Liver (tissue), 9 donors: Measurements from ENCODE around the gene SLC1A2. TPM values are rescaled to one million over a fixed set of nuclear protein-coding genes. Genes with fewer than 3 reads are reported as not detected.

Experiments used
- DNase-seq: peaks from one replicate; pipeline ENCODE4 v3.0.0-alpha.2; 2017; ENCODE audit warnings: low spot score
- H3K27ac ChIP-seq, 2 donors: one replicate each; pipeline ENCODE4 v1.7.0; 2013; ENCODE audit warnings: inconsistent platforms in 2 of 2, low read length in 2 of 2, control low read depth in 1 of 2, low read depth in 1 of 2, mild to moderate bottlenecking in 1 of 2
- H3K27me3 ChIP-seq, 4 donors: one replicate each; pipeline versions ENCODE4 v1.6.1 to v1.7.0; 2013; ENCODE audit warnings: low read length in 3 of 4, inconsistent platforms in 1 of 4, mild to moderate bottlenecking in 1 of 4, moderate library complexity in 1 of 4; ENCODE audit not compliant: control insufficient read depth in 4 of 4, insufficient read depth in 4 of 4
- H3K36me3 ChIP-seq, 4 donors: one replicate each; pipeline versions ENCODE4 v1.6.1 to v1.7.0; 2013; ENCODE audit warnings: low read length in 3 of 4, mild to moderate bottlenecking in 3 of 4, low read depth in 1 of 4, moderate library complexity in 1 of 4; ENCODE audit not compliant: control insufficient read depth in 4 of 4, insufficient read depth in 3 of 4
- H3K4me1 ChIP-seq, 4 donors: one replicate each; pipeline versions ENCODE4 v1.6.1 to v1.7.0; 2013; ENCODE audit warnings: low read length in 3 of 4, mild to moderate bottlenecking in 3 of 4, moderate library complexity in 1 of 4; ENCODE audit not compliant: control insufficient read depth in 4 of 4, insufficient read depth in 4 of 4
- H3K4me3 ChIP-seq, 3 donors: one replicate each; pipeline versions ENCODE4 v1.6.1 to v1.7.0; 2013; ENCODE audit warnings: low read length in 3 of 3, control low read depth in 1 of 3, low read depth in 1 of 3, mild to moderate bottlenecking in 1 of 3
- H3K9ac ChIP-seq, 2 donors: one replicate each; pipeline ENCODE4 v1.7.0; 2013; ENCODE audit warnings: low read length in 2 of 2, mild to moderate bottlenecking in 2 of 2, moderate library complexity in 2 of 2, control low read depth in 1 of 2, low read depth in 1 of 2
- H3K9me3 ChIP-seq, 4 donors: one replicate each; pipeline versions ENCODE4 v1.6.1 to v1.7.0; 2013; ENCODE audit warnings: low read length in 3 of 4; ENCODE audit not compliant: control insufficient read depth in 4 of 4
- ATF3 ChIP-seq: IDR thresholded peaks from 2 replicates; pipeline ENCODE4 v1.6.1; 2016; ENCODE audit warnings: antibody characterized with exemption
- FOXA2 ChIP-seq: IDR thresholded peaks from 2 replicates; pipeline ENCODE4 v1.6.1; 2016; ENCODE audit warnings: antibody characterized with exemption
- HNF4A ChIP-seq, 2 donors: conservative IDR thresholded peaks; 2 replicates each; pipeline ENCODE4 v1.6.1; 2016; ENCODE audit warnings: antibody characterized with exemption in 2 of 2, mild to moderate bottlenecking in 2 of 2
- HNF4G ChIP-seq: IDR thresholded peaks from 2 replicates; pipeline ENCODE4 v1.6.1; 2016; ENCODE audit warnings: antibody characterized with exemption
- JUND ChIP-seq, 2 donors: IDR thresholded peaks; 2 replicates each; pipeline ENCODE4 v1.6.1; 2016; ENCODE audit warnings: antibody characterized with exemption in 2 of 2
- RAD21 ChIP-seq, 2 donors: IDR thresholded peaks; 2 replicates each; pipeline ENCODE4 v1.6.1; 2016; ENCODE audit warnings: antibody characterized with exemption in 2 of 2, mild to moderate bottlenecking in 2 of 2
- RXRA ChIP-seq, 2 donors: IDR thresholded peaks; 2 replicates each; pipeline ENCODE4 v1.6.1; 2017 to 2018; ENCODE audit warnings: antibody characterized with exemption in 2 of 2, mild to moderate bottlenecking in 1 of 2
- TAF1 ChIP-seq: conservative IDR thresholded peaks from 2 replicates; pipeline ENCODE4 v1.6.1; 2016; ENCODE audit warnings: antibody characterized with exemption, mild to moderate bottlenecking
- YY1 ChIP-seq: IDR thresholded peaks from 2 replicates; pipeline ENCODE4 v1.6.1; 2016; ENCODE audit warnings: antibody characterized with exemption, mild to moderate bottlenecking
- WGBS: extraction: QIAGEN DNeasy Blood & Tissue Kit; methylation state at CpG from one replicate; pipeline ENCODE4 v1.1.7; 2013; 5-methylcytosine and 5-hydroxymethylcytosine counted together
- polyA plus RNA-seq, 2 donors: library from polyadenylated mRNA; stranded (reverse) in 1 of 2; unstranded in 1 of 2; fragments of 200-250 nt in 1 of 2; fragments of >200 nt in 1 of 2; fragmentation: Nextera tagmentation in 1 of 2; extraction: Ambion mirVana in 1 of 2; gene quantifications; one replicate each; pipeline versions ENCODE4 v1.2.1 to v1.2.3, GENCODE V29; 2013 to 2015
- total RNA-seq, 2 donors: library from RNA; depleted of rRNA; stranded (reverse); fragments of >200 nt; gene quantifications; one replicate each; pipeline ENCODE4 v1.2.3, GENCODE V29; 2014
- TF ChIP-seq, protein P1 (sequence below): fragments of 150-350 bp; IDR thresholded peaks from 2 replicates; pipeline ENCODE4 v1.5.1; 2017; ENCODE audit warnings: improper control_type of control experiment, low read depth, low read length; ENCODE audit not compliant: missing input control
- TF ChIP-seq, protein P2 (sequence below): IDR thresholded peaks from 2 replicates; pipeline ENCODE4 v1.6.1; 2016; ENCODE audit warnings: antibody characterized with exemption, mild to moderate bottlenecking
- donor health status: healthy.
- donor health status: healthy.
- donor health status: healthy.
- donor health status: healthy.
- donor health status: healthy.

SLC1A2 gene
- total and polyA plus RNA-seq, 4 donors: 6.4 to 19.5 (median 13.5) TPM

GRCh38 chr11:35338921-35339320 lies 80.4 kb downstream of the SLC1A2 start:
- H3K4me1 ChIP-seq: peaks cover 0 to 12% (median 10%) of the 10 kb centered on the region in 4 donors
- no peak overlapping the region for H3K9ac ChIP-seq
- WGBS: 96% methylated on average over 2 of the region's 2 CpGs
- TF ChIP-seq RAD21 (IDR thresholded peaks at IDR 0.05): no peak
- no peak for TF ChIP-seq HNF4G
- no peak for TF ChIP-seq ATF3
- TF ChIP-seq YY1: no peak
- no peak for TF ChIP-seq TAF1
- TF ChIP-seq FOXA2: no peak
- no peak overlapping the region for H3K27ac ChIP-seq
- H3K4me3 ChIP-seq: no peak overlapping the region
- H3K9me3 ChIP-seq: no peaks in the 10 kb centered on the region
- no peaks in the 10 kb centered on the region for H3K27me3 ChIP-seq
- no peak for DNase-seq
- H3K36me3 ChIP-seq: no peaks in the 10 kb centered on the region

GRCh38 chr11:35337914-35338305 lies 81.4 kb downstream of the SLC1A2 start:
- H3K9ac ChIP-seq: no peak overlapping the region
- WGBS: 51% methylated on average over 2 of the region's 2 CpGs

GRCh38 chr11:35337136-35337913 lies 82.0 kb downstream of the SLC1A2 start:
- H3K4me3 ChIP-seq: no peak overlapping the region
- peaks cover 0 to 12% (median 10%) of the 10 kb centered on the region in 4 donors for H3K4me1 ChIP-seq
- no peak overlapping the region for H3K27ac ChIP-seq
- 57% methylated on average over 3 of the region's 3 CpGs for WGBS
- no peaks in the 10 kb centered on the region for H3K36me3 ChIP-seq
- no peak overlapping the region for H3K9ac ChIP-seq
- H3K9me3 ChIP-seq: no peaks in the 10 kb centered on the region
- DNase-seq: no peak
- TF ChIP-seq, protein P1, sequence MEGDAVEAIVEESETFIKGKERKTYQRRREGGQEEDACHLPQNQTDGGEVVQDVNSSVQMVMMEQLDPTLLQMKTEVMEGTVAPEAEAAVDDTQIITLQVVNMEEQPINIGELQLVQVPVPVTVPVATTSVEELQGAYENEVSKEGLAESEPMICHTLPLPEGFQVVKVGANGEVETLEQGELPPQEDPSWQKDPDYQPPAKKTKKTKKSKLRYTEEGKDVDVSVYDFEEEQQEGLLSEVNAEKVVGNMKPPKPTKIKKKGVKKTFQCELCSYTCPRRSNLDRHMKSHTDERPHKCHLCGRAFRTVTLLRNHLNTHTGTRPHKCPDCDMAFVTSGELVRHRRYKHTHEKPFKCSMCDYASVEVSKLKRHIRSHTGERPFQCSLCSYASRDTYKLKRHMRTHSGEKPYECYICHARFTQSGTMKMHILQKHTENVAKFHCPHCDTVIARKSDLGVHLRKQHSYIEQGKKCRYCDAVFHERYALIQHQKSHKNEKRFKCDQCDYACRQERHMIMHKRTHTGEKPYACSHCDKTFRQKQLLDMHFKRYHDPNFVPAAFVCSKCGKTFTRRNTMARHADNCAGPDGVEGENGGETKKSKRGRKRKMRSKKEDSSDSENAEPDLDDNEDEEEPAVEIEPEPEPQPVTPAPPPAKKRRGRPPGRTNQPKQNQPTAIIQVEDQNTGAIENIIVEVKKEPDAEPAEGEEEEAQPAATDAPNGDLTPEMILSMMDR: no peak
- TF ChIP-seq JUND (IDR thresholded peaks at IDR 0.05) (peak in 1 of 2 donors; percentile 63), HNF4A (conservative IDR thresholded peaks at IDR 0.05) (no peak)
- H3K27me3 ChIP-seq: no peaks in the 10 kb centered on the region

More at GRCh38 chr11:35337914-35338305, 81.4 kb downstream of the SLC1A2 start:
- no peak for DNase-seq
- Histone ChIP-seq H3K9me3 (no peaks in the 10 kb centered on the region), H3K4me3 (no peak overlapping the region), H3K4me1 (peaks cover 0 to 12% (median 10%) of the 10 kb centered on the region in 4 donors), H3K36me3 (no peaks in the 10 kb centered on the region), H3K27ac (no peak overlapping the region), H3K27me3 (no peaks in the 10 kb centered on the region)
- TF ChIP-seq FOXA2: no peak
- TF ChIP-seq RXRA (IDR thresholded peaks at IDR 0.05): no peak
- TF ChIP-seq YY1: no peak
- TF ChIP-seq RAD21 (IDR thresholded peaks at IDR 0.05): no peak
- TF ChIP-seq, protein P2, sequence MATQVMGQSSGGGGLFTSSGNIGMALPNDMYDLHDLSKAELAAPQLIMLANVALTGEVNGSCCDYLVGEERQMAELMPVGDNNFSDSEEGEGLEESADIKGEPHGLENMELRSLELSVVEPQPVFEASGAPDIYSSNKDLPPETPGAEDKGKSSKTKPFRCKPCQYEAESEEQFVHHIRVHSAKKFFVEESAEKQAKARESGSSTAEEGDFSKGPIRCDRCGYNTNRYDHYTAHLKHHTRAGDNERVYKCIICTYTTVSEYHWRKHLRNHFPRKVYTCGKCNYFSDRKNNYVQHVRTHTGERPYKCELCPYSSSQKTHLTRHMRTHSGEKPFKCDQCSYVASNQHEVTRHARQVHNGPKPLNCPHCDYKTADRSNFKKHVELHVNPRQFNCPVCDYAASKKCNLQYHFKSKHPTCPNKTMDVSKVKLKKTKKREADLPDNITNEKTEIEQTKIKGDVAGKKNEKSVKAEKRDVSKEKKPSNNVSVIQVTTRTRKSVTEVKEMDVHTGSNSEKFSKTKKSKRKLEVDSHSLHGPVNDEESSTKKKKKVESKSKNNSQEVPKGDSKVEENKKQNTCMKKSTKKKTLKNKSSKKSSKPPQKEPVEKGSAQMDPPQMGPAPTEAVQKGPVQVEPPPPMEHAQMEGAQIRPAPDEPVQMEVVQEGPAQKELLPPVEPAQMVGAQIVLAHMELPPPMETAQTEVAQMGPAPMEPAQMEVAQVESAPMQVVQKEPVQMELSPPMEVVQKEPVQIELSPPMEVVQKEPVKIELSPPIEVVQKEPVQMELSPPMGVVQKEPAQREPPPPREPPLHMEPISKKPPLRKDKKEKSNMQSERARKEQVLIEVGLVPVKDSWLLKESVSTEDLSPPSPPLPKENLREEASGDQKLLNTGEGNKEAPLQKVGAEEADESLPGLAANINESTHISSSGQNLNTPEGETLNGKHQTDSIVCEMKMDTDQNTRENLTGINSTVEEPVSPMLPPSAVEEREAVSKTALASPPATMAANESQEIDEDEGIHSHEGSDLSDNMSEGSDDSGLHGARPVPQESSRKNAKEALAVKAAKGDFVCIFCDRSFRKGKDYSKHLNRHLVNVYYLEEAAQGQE: no peak
